ENCODE data around the gene FAM170B.

The FAM170B gene

GRCh38 chr10:49120911-49121310, 12.9 kb downstream of the FAM170B start:
- no peak for TF ChIP-seq CTCF (IDR thresholded peaks at IDR 0.05; ENCODE audit: low read depth, low read length, poor library complexity, severe bottlenecking)
- TF ChIP-seq EZH2phosphoT487 (IDR thresholded peaks at IDR 0.05; ENCODE audit: borderline replicate concordance, low read length): no peak
- Histone ChIP-seq H3K79me2 (ENCODE audit: control insufficient read depth, low read length) (no peaks in the 10 kb centered on the region), H3K9me3 (ENCODE audit: control insufficient read depth, insufficient read depth, low read length) (no peaks in the 10 kb centered on the region), H3F3A (ENCODE audit: control insufficient read depth, insufficient read depth) (no peaks in the 10 kb centered on the region), H3K9me2 (replicated peaks; ENCODE audit: control insufficient read depth, low read length) (no peaks in the 10 kb centered on the region), H3K4me1 (ENCODE audit: control insufficient read depth, low read length) (no peaks in the 10 kb centered on the region), H3K36me3 (ENCODE audit: control insufficient read depth, low read length) (no peaks in the 10 kb centered on the region), H3K4me3 (ENCODE audit: low read length) (no peak overlapping the region), H4K20me1 (ENCODE audit: control insufficient read depth, insufficient read depth, low read depth, low read length) (no peaks in the 10 kb centered on the region), H3K27ac (ENCODE audit: low read depth, low read length) (no peak overlapping the region), H3K27me3 (ENCODE audit: control insufficient read depth, low read length) (peaks cover 19% of the 10 kb centered on the region), H3K4me2 (ENCODE audit: low read length) (no peak overlapping the region)

- Histone ChIP-seq H3K4me2 (ENCODE audit: low read length) (no peak overlapping the region), H3K9me3 (ENCODE audit: control insufficient read depth, insufficient read depth, low read length) (no peaks in the 10 kb centered on the region), H4K20me1 (ENCODE audit: control insufficient read depth, insufficient read depth, low read depth, low read length) (no peaks in the 10 kb centered on the region), H3K4me1 (ENCODE audit: control insufficient read depth, low read length) (no peaks in the 10 kb centered on the region), H3F3A (ENCODE audit: control insufficient read depth, insufficient read depth) (no peaks in the 10 kb centered on the region), H3K9me2 (replicated peaks; ENCODE audit: control insufficient read depth, low read length) (no peaks in the 10 kb centered on the region), H3K4me3 (ENCODE audit: low read length) (no peak overlapping the region), H3K79me2 (ENCODE audit: control insufficient read depth, low read length) (no peaks in the 10 kb centered on the region), H3K27me3 (ENCODE audit: control insufficient read depth, low read length) (peaks cover 19% of the 10 kb centered on the region), H3K27ac (ENCODE audit: low read depth, low read length) (no peak overlapping the region), H3K36me3 (ENCODE audit: control insufficient read depth, low read length) (no peaks in the 10 kb centered on the region)
- TF ChIP-seq EZH2phosphoT487 (IDR thresholded peaks at IDR 0.05; ENCODE audit: borderline replicate concordance, low read length) (no peak), CTCF (IDR thresholded peaks at IDR 0.05; ENCODE audit: low read depth, low read length, poor library complexity, severe bottlenecking) (no peak)
Measured at GRCh38 chr10:49119746-49120145, 14.1 kb downstream of the FAM170B start.

GRCh38 chr10:49118430-49119074, 15.3 kb downstream of the FAM170B start:
- H3F3A ChIP-seq (ENCODE audit: control insufficient read depth, insufficient read depth): no peaks in the 10 kb centered on the region
- no peaks in the 10 kb centered on the region for H3K4me1 ChIP-seq (ENCODE audit: control insufficient read depth, low read length)
- H3K36me3 ChIP-seq (ENCODE audit: control insufficient read depth, low read length): no peaks in the 10 kb centered on the region
- no peaks in the 10 kb centered on the region for H3K79me2 ChIP-seq (ENCODE audit: control insufficient read depth, low read length)
- no peaks in the 10 kb centered on the region for H3K9me3 ChIP-seq (ENCODE audit: control insufficient read depth, insufficient read depth, low read length)
- no peak overlapping the region for H3K27ac ChIP-seq (ENCODE audit: low read depth, low read length)
- H3K9me2 ChIP-seq (replicated peaks; ENCODE audit: control insufficient read depth, low read length): no peaks in the 10 kb centered on the region
- H3K4me2 ChIP-seq (ENCODE audit: low read length): no peak overlapping the region
- TF ChIP-seq CTCF (IDR thresholded peaks at IDR 0.05; ENCODE audit: low read depth, low read length, poor library complexity, severe bottlenecking) (no peak), EZH2phosphoT487 (IDR thresholded peaks at IDR 0.05; ENCODE audit: borderline replicate concordance, low read length) (no peak)
- H3K4me3 ChIP-seq (ENCODE audit: low read length): no peak overlapping the region
- H3K27me3 ChIP-seq (ENCODE audit: control insufficient read depth, low read length): peaks cover 19% of the 10 kb centered on the region
- no peaks in the 10 kb centered on the region for H4K20me1 ChIP-seq (ENCODE audit: control insufficient read depth, insufficient read depth, low read depth, low read length)
